Activated effector memory CD4-positive, alpha-beta T cell treated with anti-CD3 and anti-CD28 coated beads, Interleukin-2, amount 50 U/mL, for 16 hours (primary cell): Measurements from ENCODE around the gene NIPAL3.
"Not testable (repeated sequence)": the region's sequence is repeated elsewhere in the genome, so short reads cannot be mapped to it uniquely, and the experiment has no call there.

ENCODE experiments used
- DNase-seq: peaks from one replicate; pipeline ENCODE4 v3.0.0-alpha.2; 2020

Gene NIPAL3

DNA sequence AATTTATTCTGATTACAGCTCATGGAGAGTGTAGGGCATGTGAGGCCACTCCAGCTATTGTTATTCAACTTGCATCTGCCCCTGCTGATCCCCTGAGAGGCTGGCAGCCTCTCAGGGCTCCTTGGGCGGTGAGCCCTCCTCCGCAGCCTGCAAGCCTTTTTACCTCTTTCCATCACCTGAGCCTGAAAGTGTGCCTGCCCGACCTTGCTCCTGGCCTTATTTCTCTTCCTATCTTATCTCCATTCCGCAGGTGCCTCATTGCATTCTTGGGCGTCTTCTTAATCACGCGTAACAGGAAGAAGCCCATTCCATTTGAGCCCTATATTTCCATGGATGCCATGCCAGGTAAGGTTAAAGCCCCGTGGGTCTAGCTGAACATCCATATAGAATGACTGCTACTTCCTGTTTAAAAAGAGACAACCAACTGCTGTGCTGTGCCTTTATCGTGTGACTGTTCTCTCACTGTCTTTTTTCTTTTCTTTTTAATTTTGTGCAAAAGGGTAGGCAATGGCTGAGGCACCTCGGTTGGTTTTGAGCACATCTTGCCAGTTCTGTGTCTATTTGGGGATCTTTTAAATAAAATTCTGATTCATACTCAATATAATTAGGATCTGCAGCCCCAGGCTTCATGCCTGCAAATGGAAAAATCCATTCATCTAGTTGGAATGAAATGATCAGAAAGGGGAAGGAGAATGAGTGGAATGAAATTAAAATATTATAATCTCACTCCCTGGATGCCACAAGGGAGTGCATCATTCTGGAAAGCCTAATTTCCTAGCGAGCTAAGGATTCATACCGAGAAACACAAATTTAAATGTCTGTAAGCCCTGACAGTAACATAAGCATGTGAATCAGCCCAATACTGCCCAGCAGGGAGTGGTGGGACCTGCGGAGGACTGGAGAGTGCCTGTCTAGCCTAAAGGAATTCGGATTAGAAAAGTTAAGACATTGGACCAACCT, 48.5 kb downstream of the NIPAL3 start:
- no peak for DNase-seq

DNA sequence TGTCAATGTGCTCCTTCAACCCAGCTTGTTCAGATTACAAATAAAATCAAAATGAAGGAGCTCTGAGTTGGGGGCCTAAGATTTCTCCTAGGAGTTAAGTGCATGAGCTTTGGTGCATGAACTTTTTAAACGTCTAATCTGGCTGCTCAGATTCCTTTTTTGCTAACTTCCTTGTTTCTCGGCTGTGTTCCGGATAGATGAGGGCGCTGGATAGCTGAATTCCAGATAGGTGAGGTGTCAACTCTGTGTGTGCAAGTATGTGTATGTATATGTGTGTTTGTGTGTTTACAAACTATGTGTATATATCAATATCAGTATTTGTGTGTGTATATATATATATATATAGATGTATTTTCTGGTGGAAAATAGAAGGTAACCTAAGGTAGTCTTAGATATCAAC, 49.5 kb downstream of the NIPAL3 start:
- no peak for DNase-seq

DNA sequence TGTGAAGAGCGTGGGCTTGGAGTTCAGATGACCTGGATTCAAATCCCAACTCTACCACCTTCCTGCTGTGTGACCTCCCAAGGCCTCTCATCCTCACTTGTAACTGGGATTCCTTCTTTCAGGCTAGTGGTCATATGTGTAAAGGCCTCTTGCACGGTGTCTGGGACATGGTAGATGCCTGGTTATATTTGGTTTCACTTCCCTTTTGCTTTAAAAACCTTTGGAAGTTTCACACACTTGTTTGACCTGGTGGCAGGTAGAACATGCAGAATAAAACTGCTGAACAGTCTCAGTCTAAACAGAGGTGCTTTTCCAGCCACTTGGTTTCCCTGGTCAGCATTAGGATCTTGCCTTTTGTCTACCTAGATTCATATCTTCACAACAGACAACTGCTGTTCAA, 50.0 kb downstream of the NIPAL3 start:
- no peak for DNase-seq

GRCh38 chr1:24468685-24469316, 53.2 kb downstream of the NIPAL3 start:
- no peak for DNase-seq

- DNase-seq, result no peak
These were observed 55.0 kb downstream of the NIPAL3 start for GRCh38 chr1:24470592-24470991.

GRCh38 chr1:24472527-24473251, 57.1 kb downstream of the NIPAL3 start:
- no peak for DNase-seq

DNA sequence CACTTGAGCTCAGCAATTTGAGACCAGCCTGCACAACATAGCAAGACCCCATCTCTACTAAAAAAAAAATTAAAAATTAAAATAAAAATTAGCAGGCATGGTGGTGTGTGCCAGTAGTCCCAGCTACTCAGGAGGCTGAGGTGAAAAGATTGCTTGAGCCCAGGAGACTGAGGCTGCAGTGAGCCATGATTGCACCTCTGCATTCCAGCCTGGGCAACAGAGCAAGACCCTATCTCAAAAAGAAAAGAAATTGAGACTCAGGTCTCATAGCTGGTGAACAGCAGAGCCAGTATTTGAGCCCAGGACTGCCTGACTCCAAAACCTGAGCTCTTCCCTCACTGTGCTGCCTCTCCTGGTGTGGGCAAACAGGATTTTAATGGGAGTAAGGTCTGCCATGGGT, 58.6 kb downstream of the NIPAL3 start:
- no peak for DNase-seq

DNA sequence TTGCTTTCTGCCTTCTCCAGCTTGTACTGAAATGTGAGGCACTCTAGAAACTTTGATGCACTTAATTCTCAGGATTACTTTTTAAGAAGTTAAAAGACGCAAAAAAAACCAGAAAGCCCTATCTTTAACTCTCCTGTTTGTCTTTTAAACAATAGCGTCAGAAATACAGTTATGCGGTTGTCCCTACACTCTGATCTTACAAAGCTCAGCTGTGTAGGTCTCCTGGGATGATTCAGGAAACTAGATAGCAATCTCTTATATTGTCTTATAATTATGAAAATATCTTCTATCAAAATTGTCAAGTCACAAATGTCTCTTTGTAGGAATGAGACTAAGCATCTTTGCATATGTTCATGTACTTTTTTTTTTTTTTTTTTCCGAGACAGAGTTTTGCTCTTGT, 60.1 kb downstream of the NIPAL3 start:
- no peak for DNase-seq

DNA sequence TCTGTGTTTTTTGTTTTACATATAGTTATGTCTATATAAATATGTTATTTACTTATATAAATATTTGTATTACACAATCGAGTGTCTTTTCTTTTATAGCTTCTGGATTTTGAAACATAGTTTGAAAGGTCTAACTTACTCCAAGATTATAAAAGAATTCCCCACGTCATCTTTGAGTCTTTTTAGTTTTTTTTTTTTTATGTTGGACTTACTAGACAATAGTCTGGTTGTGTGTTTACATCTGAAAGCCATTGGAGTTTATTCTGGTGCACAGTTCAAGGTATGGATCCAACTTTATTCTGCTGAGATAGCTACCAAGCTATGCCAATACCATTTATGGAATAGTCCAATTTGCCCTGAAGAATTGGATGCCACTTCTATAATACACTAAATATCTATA, 61.0 kb downstream of the NIPAL3 start:
- no peak for DNase-seq

GRCh38 chr1:24477309-24477708, 61.7 kb downstream of the NIPAL3 start:
- peak; percentile 21 for DNase-seq

DNA sequence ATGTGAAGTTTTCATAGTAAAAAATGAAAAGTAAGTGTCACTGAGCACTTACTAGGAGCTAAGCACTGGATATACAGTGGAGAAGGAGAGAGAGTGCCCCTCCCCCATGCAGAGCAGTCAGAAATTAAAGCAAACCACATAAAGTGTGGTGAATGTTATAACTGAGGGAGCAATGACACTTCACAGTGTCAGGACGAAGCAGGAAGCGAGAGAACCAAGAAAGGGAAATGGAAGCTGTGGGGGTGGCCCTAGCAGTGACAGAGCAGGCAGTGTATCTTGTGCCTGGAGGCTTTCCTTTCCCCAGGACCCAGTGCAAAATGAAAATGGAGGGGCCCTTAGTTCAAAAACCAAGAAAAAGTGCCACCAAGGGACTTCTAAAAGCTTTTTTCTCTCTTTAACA, 65.5 kb downstream of the NIPAL3 start:
- DNase-seq, result peak; percentile 79

DNA sequence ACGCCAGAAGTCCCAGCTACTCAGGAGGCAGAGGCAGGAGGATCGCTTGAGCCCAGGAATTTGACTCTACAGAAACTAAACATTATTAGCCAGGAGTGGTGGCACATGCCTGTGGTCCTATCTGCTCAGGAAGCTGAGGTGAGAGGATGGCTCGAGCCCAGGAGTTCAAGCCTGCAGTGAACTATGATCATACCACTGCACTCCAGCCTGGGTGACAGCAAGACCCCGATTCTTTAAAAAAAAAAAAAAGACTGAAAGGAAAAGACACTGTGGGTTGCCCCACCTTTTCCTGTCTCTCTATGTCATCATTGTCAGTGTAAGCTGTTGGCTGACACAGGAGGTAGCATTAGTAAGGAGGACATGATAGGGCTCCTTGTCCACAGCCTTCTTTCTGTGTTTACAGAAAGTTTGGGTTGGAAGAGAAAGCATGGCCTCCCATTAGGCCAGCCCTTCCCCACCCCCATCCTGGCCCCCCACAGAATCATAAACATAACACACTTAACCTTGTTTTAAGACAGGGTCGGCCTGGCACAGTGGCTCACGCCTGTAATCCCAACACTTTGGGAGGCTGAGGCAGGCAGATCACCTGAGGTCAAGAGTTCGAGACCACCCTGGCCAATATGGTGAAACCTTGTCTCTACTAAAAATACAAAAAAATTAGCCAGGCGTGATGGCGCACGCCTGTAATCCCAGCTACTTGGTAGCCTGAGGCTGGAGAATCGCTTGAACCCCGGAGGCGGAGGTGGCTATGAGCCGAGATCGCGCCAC, 66.4 kb downstream of the NIPAL3 start:
- DNase-seq, result peak; percentile 67

DNA sequence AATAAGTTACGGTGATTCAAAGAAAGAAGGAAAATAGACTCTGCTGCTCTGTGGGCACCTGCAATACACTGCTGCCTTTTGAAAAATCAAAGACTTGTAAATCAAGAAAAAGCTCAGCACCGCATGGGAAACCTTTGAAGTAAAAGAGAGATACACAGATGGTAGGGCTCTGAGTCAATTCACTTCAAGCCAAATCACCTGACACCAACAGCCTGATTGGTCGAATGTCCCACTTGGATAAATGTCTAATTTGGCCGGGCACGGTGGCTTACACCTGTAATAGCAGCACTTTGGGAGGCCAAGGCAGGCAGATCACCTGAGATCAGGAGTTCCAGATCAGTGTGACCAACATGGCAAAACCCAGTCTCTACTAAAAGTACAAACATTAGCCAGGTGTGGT, 67.8 kb downstream of the NIPAL3 start:
- DNase-seq, result peak; percentile 64

DNA sequence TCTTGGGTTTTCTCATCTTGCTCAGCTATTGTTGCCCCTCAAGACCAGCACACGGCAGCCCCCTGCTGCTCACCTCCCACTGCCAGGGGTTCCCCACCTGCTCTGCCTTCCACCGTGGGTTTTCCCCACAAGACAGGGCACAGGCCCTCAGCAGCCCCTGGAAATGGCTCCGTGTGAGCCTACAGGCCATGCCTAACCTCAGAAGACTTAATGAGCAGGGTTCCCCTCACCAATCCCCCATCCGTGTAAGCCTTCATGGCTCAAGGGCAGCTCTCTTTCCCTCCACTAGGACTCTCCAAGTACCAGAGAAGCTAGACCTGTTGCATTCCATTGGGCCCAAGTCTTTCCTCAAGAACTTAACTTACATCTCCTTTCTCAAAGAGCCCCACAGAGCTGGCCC, 68.6 kb downstream of the NIPAL3 start:
- peak; percentile 66 for DNase-seq

DNA sequence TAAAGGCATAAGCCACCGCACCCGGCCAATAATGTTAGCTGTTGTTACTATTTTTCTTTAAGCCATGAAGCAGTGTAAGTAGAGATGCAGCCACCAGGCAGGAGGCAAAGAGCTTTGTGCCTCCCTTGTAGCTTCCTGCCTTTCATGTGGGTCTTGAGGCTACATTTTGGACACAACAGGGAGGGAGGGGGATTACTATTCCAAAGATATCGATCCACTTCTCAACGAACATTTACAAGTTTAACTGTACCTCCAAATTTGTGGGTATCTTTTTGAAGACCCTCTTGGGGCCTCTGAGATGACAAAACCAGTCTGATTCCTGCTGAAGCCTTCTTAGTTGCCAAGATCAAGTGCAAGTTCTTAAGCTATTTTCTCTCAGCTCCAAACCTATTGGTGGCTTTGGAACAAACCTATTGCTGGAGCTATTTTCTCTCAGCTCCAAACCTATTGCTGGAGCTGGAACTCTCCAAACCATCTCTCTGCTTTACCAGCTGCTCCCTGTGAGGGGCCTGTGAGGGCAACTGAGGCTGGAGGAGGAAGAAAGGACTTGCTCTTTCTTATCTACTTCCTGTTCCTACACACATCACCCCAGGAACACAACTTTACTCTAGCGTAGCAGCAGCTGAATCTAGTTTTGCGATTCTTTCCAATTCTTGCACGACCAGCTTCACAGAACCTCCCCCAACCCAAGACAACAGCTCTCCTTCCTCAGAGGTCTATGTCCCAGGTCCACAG, 70.9 kb downstream of the NIPAL3 start:
- DNase-seq, result peak; percentile 74

DNA sequence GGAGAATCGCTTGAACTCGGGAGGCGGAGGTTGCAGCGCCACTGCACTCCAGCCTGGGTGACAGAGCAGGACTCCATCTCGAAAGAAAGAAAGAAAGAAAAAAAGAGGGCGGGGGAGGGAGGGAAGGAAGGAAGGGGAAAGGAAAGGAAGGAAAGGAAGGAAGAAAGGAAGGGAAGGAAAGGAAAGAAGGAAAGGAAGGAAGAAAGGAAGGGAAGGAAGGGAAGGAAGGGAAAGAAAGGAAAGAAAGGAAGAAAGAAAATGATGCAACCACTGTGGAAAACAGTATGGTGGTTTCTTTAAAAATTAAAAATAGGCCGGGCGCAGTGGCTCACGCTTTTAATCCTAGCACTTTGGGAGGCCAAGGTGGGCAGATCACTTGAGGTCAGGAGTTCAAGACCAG, 71.9 kb downstream of the NIPAL3 start:
- no peak for DNase-seq

DNA sequence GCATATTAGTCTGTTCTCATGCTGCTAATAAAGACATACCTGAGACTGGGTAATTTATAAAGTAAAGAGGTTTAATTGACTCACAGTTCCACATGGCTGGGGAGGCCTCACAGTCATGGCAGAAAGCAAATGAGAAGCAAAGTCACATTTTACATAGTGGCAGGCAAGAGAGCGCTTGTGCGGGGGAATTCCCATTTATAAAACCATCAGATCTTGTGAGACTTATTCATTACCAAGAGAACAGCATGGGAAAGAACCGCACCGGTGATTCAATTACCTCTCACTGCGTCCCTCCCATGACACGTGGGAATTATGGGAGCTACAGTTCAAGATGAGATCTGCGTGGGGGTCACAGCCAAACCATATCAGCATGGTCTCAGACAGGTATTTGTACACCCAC, 72.6 kb downstream of the NIPAL3 start:
- DNase-seq, result peak; percentile 87

- peak; percentile 52 for DNase-seq
These were observed 74.1 kb downstream of the NIPAL3 start for GRCh38 chr1:24489674-24490073.

- peak; percentile 55 for DNase-seq
These were observed 74.6 kb downstream of the NIPAL3 start for GRCh38 chr1:24490101-24490781.

- DNase-seq, result peak; percentile 25
These were observed 76.2 kb downstream of the NIPAL3 start for GRCh38 chr1:24491577-24492360.

DNA sequence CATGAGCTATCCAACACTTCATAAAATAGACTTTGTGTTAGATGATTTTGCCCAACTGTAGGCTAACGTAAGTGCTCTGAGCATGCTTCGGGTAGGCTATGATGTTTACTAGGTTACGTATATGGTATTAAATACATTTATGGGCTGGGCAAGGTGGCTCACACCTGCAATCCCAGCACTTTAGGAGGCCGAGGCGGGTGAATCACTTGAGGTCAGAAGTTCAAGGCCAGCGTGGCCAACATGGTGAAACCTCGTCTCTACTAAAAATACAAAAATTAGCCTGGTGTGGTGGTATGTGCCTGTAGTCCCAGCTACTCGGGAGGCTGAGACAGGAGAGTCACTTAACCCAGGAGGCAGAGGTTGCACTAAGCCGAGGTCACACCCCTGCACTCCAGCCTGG, 77.3 kb downstream of the NIPAL3 start:
- DNase-seq, result not testable (repeated sequence)
